Kidney tubule cell (primary cell): ENCODE data around the gene IGFBP6.

ENCODE experiments used
- DNase-seq: peaks from one replicate; pipeline ENCODE4 v3.0.0-alpha.2; 2018; ENCODE audit warnings: low spot score

IGFBP6 gene

DNA sequence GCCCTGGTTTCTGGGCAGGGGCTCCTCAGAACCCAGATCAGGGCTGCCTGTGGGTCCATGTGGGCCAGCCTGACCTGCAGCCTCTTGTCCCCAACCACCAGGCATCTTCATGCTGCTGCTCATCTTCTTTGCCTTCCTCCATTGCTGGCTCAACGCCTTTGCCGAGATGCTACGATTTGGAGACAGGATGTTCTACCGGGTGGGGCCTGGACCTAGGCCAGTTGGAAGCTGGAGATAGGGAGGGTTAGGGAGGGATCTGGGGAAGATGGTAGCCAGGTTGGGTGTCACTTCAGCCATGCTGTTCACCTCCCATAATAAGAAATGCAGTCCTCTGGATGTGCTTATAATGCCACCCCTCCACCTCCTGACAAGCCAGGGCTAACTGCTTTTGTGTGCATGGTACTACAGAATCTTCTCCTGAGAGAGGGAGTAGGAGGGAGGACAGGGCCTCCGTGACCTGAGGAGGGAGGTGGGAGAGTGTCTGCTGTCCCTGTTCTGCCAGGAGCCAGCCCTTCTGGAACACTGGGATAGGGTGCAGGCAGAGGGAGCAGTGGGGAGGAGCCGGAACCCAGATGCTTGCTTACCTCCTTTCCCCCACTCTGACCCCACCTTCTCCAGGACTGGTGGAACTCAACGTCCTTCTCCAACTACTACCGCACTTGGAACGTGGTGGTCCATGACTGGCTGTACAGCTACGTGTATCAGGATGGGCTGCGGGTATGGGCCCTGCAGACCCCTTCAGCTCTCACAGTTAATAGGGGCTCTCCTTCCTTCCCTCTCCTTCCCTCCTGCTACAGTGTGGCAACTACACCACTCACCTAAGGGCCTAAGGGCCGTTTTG lies 23.4 kb downstream of the IGFBP6 start:
- no peak for DNase-seq

DNA sequence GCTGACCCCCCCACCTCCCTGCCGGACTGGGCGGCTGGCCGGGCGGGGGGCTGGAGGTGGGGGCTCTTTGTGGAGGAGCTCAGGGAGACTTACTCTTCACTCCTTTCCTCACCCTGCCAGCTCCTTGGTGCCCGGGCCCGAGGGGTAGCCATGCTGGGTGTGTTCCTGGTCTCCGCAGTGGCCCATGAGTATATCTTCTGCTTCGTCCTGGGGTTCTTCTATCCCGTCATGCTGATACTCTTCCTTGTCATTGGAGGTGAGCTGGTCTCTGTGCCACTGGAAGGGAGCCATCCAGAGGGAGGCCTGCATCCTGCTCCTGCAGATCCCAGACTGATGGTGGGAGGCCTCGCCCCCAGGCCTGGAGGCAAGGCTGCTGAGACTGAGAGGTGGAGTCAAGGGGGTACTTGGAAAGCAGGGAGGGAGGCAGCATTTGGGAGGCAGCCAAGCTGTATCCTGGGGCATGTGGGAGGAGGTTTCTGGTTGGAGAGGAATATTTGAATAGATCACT lies 25.5 kb downstream of the IGFBP6 start:
- peak; percentile 75 for DNase-seq

DNA sequence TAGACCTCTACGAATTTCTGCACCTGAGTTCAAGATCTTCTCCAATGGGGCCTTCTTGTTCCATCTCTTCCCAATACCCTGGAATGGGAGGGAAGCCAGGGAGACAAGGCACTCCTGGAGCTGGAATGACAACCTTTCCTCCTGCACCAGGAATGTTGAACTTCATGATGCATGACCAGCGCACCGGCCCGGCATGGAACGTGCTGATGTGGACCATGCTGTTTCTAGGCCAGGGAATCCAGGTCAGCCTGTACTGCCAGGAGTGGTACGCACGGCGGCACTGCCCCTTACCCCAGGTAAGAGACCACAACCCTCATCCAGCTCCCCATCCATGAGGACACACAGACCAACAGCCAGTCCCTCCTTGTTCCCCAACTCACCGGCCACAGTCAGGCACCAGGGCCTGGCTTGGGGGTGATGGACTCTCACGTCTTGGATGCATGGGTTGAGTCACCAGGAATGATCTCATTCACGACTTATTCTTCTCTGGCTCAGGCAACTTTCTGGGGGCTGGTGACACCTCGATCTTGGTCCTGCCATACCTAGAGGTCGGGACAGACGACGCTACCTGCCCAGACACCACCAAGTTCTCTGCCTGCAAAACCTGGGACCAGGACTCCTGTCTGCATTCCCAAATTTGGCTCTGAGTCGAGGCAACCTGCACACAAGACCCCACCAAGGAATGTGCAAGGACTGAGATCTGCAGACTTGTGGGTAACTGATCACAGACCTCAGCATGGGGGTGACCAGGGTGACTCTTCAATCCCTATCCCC lies 26.3 kb downstream of the IGFBP6 start:
- peak; percentile 76 for DNase-seq

DNA sequence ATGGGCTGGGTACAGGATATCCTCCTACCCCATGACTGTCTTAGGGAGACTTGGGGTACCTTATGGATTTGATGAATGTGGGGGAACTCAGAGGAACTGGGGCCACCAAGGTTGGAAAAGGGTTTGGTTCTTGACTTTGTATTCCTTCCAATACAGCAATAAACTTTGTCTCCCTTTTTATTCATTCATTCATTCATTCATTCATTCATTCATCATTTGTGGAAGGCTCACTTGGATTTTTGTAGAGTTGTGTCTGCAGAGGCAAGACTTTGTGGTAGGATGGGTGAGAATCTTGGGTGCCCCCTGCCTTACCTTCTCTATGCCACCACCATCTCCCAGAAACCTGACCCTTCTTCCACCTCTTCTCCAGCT lies 26.9 kb downstream of the IGFBP6 start:
- DNase-seq: no peak

DNA sequence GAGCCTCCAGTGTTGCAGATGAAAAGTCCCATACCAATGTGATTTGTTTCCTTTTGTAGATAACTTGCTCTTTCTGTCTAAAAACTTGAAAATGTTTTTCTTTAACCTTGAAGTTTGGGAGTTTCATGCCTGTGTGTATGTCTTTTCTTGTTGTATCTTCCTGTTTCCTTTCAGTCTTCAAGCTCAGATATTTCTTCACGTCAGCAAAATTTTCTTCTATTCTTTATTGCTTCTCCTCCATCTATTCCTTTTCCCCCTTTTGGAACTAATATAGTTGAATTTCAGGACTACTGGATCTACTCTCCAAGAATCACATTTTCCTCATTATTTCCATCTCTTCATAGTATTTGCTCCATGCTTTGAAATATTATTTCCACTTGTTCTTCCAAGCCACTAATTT lies 29.7 kb downstream of the IGFBP6 start:
- no peak for DNase-seq

DNA sequence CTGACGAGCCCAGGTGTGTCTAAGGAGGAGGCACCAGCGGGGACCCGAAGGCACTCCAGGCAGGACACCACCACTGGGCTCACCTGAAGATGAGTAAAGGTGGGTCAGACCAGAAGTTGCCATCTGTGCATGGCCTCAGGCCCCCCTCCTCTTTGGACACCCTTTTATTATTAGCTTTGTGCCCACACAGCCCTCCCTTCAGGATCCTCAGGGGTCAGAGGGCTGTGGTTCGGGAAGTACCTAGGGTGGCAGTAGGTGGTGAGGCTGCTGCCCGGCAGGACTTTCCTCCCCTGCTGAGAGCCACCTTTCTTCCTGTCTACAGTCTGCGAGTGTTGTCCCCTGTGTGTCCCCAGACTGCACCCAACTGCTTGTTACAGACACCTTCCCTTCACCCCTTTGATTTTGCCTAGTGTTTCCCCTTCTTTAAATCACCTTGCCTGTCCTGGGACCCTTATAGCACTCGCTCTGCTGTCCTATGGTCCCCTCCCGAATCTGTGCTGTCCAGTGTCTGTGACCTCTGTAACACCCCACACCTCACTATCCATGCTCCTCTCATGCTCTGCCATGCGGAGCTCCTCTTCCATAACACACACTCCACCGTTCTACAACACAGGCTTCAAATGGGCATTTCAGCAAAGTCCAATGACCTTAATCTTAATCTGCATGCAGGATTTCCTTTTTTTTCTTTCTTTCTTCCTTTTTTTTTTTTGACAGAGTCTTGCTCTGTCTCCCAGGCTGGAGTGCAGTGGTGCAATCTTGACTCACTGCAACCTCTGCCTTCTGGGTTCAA lies 31.5 kb downstream of the IGFBP6 start:
- no peak for DNase-seq

DNA sequence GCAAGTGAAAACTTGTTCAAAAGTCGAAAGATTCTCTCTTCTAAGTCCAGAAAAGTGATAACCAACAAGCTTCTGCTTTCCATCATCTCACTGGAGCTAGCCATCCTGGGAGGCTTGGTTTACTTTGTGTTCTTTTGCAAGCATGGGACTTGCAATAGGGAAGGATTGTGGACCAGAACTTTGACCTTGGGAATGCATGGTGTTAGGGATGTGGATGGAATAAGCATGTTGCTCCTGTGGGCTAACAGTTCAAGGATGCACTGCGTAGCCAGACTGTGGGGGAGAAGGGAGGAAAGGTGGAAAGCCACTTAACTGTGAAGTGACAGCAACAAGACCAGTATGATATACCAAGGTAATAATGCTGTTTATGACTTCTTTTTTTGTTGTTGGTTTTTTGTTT lies 34.4 kb downstream of the IGFBP6 start:
- no peak for DNase-seq

DNA sequence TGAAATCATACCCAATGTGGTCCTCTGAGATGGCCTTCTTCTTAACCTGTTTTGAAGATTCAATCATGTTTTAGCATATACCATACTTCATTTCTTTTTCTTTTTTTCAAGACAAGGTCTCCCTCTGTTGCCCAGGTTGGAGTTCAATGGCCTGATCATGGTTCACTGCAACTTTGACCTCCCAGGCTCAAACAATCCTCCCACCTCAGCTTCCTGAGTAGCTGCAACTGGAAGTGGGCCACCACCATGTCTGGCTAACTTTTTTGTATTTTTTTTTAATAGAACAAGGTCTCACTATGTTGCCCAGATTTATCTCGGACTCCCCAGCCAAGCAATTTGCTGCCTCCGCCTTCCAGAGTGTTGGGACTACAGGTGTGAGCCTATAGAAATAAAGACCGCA lies 36.3 kb downstream of the IGFBP6 start:
- DNase-seq: no peak

DNA sequence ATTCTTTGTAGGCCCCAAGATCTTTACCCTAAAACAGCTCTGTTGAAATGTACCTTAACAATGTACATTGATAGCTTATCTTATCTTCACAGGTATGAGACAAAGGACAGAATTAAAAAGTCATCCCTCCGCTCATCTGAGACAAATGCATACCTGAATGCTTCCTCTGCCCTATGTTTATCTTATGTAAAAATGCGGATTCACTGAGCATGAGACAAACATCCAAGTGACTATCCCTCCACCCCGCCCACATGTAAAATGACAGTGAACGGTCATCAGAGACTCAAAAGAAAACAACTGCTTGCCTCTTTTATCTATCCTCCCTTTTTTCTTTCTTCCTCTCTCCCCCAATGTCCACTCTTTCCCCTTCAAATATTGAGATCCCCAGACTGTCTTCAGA lies 45.9 kb downstream of the IGFBP6 start:
- DNase-seq: no peak

DNA sequence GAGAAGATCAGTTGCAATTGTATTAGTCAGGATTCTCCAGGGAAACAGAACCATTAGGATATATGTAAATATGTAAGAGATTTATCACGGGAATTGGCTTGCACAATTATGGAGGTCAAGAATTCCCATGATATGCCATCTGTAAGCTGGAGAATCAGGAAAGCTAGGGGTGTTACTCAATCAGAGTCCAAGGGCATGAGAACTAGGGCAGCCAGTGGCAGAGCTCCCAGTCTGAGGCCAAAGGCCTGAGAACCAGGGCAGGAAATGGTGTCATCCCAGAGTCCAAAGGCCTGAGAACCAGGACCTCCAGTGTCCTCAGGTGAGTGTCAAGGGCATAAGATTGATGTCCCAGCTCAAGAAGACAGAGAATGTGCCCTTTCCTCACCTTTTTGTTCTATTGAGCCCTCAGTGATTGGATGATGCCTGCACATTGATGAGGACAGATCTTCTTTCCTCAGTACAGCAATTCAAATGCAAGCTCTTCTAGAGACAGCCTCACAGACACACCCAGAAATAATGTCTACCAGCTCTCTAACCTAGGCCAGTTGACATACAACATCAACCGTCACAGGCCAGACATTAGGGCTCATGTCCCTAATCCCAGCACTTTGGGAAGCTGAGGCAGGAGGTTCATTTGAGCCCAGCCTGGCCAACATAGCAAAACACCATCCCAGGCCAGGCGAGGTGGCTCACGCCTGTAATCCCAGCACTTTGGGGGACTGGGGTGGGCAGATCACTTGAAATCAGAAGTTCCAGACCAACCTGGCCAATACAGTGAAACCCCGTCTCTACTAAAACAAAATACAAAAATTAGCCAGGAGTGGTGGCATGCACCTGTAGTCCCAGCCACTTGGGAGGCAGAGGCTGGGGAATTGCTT lies 48.2 kb downstream of the IGFBP6 start:
- no peak for DNase-seq

DNA sequence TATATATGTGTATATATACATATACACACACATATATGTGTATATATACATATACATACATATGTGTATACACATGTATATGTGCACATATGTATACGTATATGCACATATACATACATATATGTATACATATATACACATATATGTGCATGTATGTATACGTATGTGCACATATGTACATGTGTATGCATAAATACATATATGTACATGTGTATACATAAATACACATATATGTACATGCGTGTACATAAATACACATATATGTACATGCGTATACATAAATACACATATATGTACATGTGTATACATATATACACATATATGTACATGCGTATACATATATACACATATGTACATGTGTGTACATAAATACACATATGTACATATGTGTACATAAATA lies 49.7 kb downstream of the IGFBP6 start:
- no peak for DNase-seq

DNA sequence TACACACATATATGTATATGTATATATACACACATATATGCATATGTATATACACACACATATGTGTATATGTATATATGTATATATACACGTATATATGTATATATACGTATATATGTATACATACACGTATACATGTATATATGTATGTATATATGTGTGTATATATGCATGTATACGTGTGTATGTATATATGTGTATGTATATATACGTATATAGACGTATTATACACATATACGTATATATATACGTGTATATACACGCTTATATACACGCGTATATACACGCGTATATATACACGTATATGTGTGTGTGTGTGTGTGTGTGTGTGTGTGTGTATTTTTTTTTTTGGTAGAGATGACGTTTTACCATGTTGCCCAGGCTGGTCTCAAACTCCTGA lies 50.2 kb downstream of the IGFBP6 start:
- no peak for DNase-seq

DNA sequence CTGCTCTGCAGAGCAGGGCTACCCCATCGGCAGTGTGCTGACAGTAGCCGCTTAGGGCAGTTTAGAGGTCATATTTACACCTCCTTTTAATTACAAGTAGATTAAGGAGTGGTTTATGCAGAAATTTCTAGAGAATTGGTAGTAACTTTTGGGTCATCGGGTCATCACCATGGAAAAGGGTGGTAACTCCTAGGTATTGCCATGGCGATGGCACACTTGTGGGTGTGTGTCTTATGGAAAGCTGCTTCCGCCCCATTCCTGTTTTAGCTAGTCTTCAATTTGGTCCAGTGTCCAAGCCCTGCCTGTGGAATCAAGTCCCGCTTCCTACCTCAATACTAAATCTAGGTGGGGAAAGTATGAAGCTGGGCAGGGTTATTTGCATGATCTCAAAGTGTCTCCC lies 53.6 kb downstream of the IGFBP6 start:
- no peak for DNase-seq
